HCT116 (cell line): ENCODE results near the gene CUBN.

Experiments
- CEBPB ChIP-seq: IDR thresholded peaks from 2 replicates; pipeline ENCODE4 v1.6.1; 2012; ENCODE audit warnings: low read depth
- CTCF ChIP-seq, 3 experiments: fragments of 200-600 bp in 1 of 3; sonication (generic) in 1 of 3; IDR thresholded peaks in 2 of 3; conservative IDR thresholded peaks in 1 of 3; 2 replicates each; pipeline ENCODE4 v1.5.1; 2012 to 2017; ENCODE audit warnings: low read depth in 2 of 3, low read length in 2 of 3, antibody characterized with exemption in 1 of 3, borderline replicate concordance in 1 of 3, control low read depth in 1 of 3, mild to moderate bottlenecking in 1 of 3, mixed read lengths in 1 of 3, mixed run types in 1 of 3, moderate library complexity in 1 of 3; ENCODE audit not compliant: insufficient read depth in 1 of 3
- EZH2 ChIP-seq: fragments of 200-600 bp; sonication (generic); IDR thresholded peaks from 2 replicates; pipeline ENCODE4 v1.6.1; 2017; ENCODE audit warnings: antibody characterized with exemption, mixed run types
- EZH2phosphoT487 ChIP-seq: fragments of 200-600 bp; IDR thresholded peaks from 2 replicates; pipeline ENCODE4 v1.6.1; 2018; ENCODE audit warnings: antibody characterized with exemption, borderline replicate concordance
- POLR2A ChIP-seq: IDR thresholded peaks from 2 replicates; pipeline ENCODE4 v1.7.0; 2011; ENCODE audit warnings: borderline replicate concordance; ENCODE audit not compliant: insufficient read depth, insufficient read length; ENCODE audit errors: extremely low read depth
- REST ChIP-seq: IDR thresholded peaks from 2 replicates; pipeline ENCODE4 v1.6.1; 2012; ENCODE audit warnings: low read depth
- SIN3A ChIP-seq: IDR thresholded peaks from 2 replicates; pipeline ENCODE4 v1.6.1; 2012; ENCODE audit warnings: low read depth
- TCF7L2 ChIP-seq: IDR thresholded peaks from 2 replicates; pipeline ENCODE4 v1.7.0; 2011; ENCODE audit warnings: borderline replicate concordance, inconsistent platforms; ENCODE audit not compliant: insufficient read depth, insufficient read length; ENCODE audit errors: extremely low read depth
- YY1 ChIP-seq: IDR thresholded peaks from 2 replicates; pipeline ENCODE4 v1.6.1; 2011; ENCODE audit warnings: low read length, low read depth, moderate library complexity, mild to moderate bottlenecking; ENCODE audit not compliant: insufficient replicate concordance; ENCODE audit errors: extremely low read depth

GRCh38 chr10:17041626-17042520 is 87.7 kb downstream of the CUBN start:
- TF ChIP-seq CTCF (IDR thresholded peaks at IDR 0.05 in 2 of 3, conservative IDR thresholded peaks at IDR 0.05 in 1 of 3; ENCODE audit: borderline replicate concordance in 1 of 3, insufficient read depth in 1 of 3, low read depth in 2 of 3, low read length in 2 of 3), result no peak
- TF ChIP-seq REST, result no peak
- TF ChIP-seq EZH2, result no peak
- no peak for TF ChIP-seq EZH2phosphoT487
- TF ChIP-seq SIN3A, result no peak
- TF ChIP-seq YY1, result no peak
- no peak for TF ChIP-seq POLR2A
- TF ChIP-seq TCF7L2, result no peak
- TF ChIP-seq CEBPB, result no peak
